HUES48 (cell line): Measurements from ENCODE around the gene FLNB.

Experiments used
- H3K27ac ChIP-seq: one replicate; pipeline ENCODE4 v1.7.0; 2013; ENCODE audit warnings: low read depth, low read length, inconsistent platforms
- H3K27me3 ChIP-seq: 2 replicates; pipeline ENCODE4 v1.6.1; 2013; ENCODE audit warnings: mild to moderate bottlenecking, low read length; ENCODE audit not compliant: control insufficient read depth, insufficient read depth
- H3K36me3 ChIP-seq: 2 replicates; pipeline ENCODE4 v1.6.1; 2013; ENCODE audit warnings: low read length; ENCODE audit not compliant: control insufficient read depth, insufficient read depth
- H3K4me1 ChIP-seq: 2 replicates; pipeline ENCODE4 v1.6.1; 2013; ENCODE audit warnings: mild to moderate bottlenecking, low read length; ENCODE audit not compliant: control insufficient read depth, insufficient read depth
- H3K4me3 ChIP-seq: 2 replicates; pipeline ENCODE4 v1.5.1; 2013; ENCODE audit warnings: mild to moderate bottlenecking, low read depth, low read length
- H3K9ac ChIP-seq: 2 replicates; pipeline ENCODE4 v1.6.1; 2013; ENCODE audit warnings: mild to moderate bottlenecking, low read depth, low read length, moderate library complexity
- H3K9me3 ChIP-seq: 2 replicates; pipeline ENCODE4 v1.6.1; 2013; ENCODE audit warnings: low read length; ENCODE audit not compliant: control insufficient read depth, insufficient read depth

The FLNB gene

GRCh38 chr3:58011580-58011979 is 3.4 kb downstream of the FLNB start:
- Histone ChIP-seq H3K27me3 (no peaks in the 10 kb centered on the region), H3K9ac (no peak overlapping the region), H3K27ac (no peak overlapping the region), H3K4me3 (no peak overlapping the region), H3K4me1 (peaks cover 34% of the 10 kb centered on the region), H3K36me3 (no peaks in the 10 kb centered on the region), H3K9me3 (no peaks in the 10 kb centered on the region)

- Histone ChIP-seq H3K27me3 (no peaks in the 10 kb centered on the region), H3K9ac (no peak overlapping the region), H3K9me3 (no peaks in the 10 kb centered on the region), H3K36me3 (no peaks in the 10 kb centered on the region), H3K27ac (no peak overlapping the region), H3K4me1 (peaks cover 38% of the 10 kb centered on the region), H3K4me3 (no peak overlapping the region)
Measured at GRCh38 chr3:58012302-58012701, 4.1 kb downstream of the FLNB start.

GRCh38 chr3:58013099-58013498 is 4.9 kb downstream of the FLNB start:
- Histone ChIP-seq H3K9me3 (no peaks in the 10 kb centered on the region), H3K9ac (no peak overlapping the region), H3K4me3 (no peak overlapping the region), H3K36me3 (no peaks in the 10 kb centered on the region), H3K27ac (no peak overlapping the region), H3K27me3 (no peaks in the 10 kb centered on the region), H3K4me1 (peaks cover 46% of the 10 kb centered on the region)

GRCh38 chr3:58013973-58014649 is 5.9 kb downstream of the FLNB start:
- Histone ChIP-seq H3K9ac (no peak overlapping the region), H3K4me1 (peaks cover 47% of the 10 kb centered on the region), H3K27me3 (no peaks in the 10 kb centered on the region), H3K36me3 (no peaks in the 10 kb centered on the region), H3K4me3 (no peak overlapping the region), H3K27ac (no peak overlapping the region), H3K9me3 (no peaks in the 10 kb centered on the region)

GRCh38 chr3:58015520-58015915 is 7.3 kb downstream of the FLNB start:
- Histone ChIP-seq H3K4me1 (peaks cover 56% of the 10 kb centered on the region), H3K4me3 (no peak overlapping the region), H3K36me3 (no peaks in the 10 kb centered on the region), H3K9ac (no peak overlapping the region), H3K9me3 (no peaks in the 10 kb centered on the region), H3K27ac (no peak overlapping the region), H3K27me3 (no peaks in the 10 kb centered on the region)

GRCh38 chr3:58016710-58017109 is 8.5 kb downstream of the FLNB start:
- no peaks in the 10 kb centered on the region for H3K27me3 ChIP-seq
- H3K4me3 ChIP-seq = no peak overlapping the region
- no peak overlapping the region for H3K9ac ChIP-seq
- peaks cover 59% of the 10 kb centered on the region for H3K4me1 ChIP-seq
- H3K36me3 ChIP-seq = no peaks in the 10 kb centered on the region
- no peaks in the 10 kb centered on the region for H3K9me3 ChIP-seq
- H3K27ac ChIP-seq = no peak overlapping the region

- H3K4me1 ChIP-seq = peaks cover 55% of the 10 kb centered on the region
- no peak overlapping the region for H3K9ac ChIP-seq
- no peaks in the 10 kb centered on the region for H3K27me3 ChIP-seq
- H3K36me3 ChIP-seq = no peaks in the 10 kb centered on the region
- peak overlapping the region; percentile 21 for H3K27ac ChIP-seq
- no peaks in the 10 kb centered on the region for H3K9me3 ChIP-seq
- H3K4me3 ChIP-seq = no peak overlapping the region
Measured at GRCh38 chr3:58018892-58019742, 10.9 kb downstream of the FLNB start.

GRCh38 chr3:58020783-58021071 is 12.5 kb downstream of the FLNB start:
- H3K4me3 ChIP-seq = no peak overlapping the region
- no peaks in the 10 kb centered on the region for H3K9me3 ChIP-seq
- peak overlapping the region; percentile 54 for H3K9ac ChIP-seq
- no peaks in the 10 kb centered on the region for H3K36me3 ChIP-seq
- H3K27me3 ChIP-seq = no peaks in the 10 kb centered on the region
- H3K4me1 ChIP-seq = peaks cover 57% of the 10 kb centered on the region
- peak overlapping the region; percentile 86 for H3K27ac ChIP-seq

GRCh38 chr3:58021072-58021959 is 13.1 kb downstream of the FLNB start:
- Histone ChIP-seq H3K36me3 (no peaks in the 10 kb centered on the region), H3K4me3 (no peak overlapping the region), H3K9ac (peak overlapping the region; percentile 54), H3K27ac (peak overlapping the region; percentile 86), H3K4me1 (peaks cover 62% of the 10 kb centered on the region), H3K9me3 (no peaks in the 10 kb centered on the region), H3K27me3 (no peaks in the 10 kb centered on the region)

- Histone ChIP-seq H3K9me3 (no peaks in the 10 kb centered on the region), H3K27ac (peak overlapping the region; percentile 54), H3K9ac (peak overlapping the region; percentile 8; the same call in 1 of the 2 replicates), H3K4me3 (no peak overlapping the region), H3K4me1 (peaks cover 63% of the 10 kb centered on the region), H3K36me3 (no peaks in the 10 kb centered on the region), H3K27me3 (no peaks in the 10 kb centered on the region)
Measured at GRCh38 chr3:58021962-58022361, 13.7 kb downstream of the FLNB start.

- Histone ChIP-seq H3K9me3 (no peaks in the 10 kb centered on the region), H3K27me3 (no peaks in the 10 kb centered on the region), H3K4me3 (no peak overlapping the region), H3K36me3 (no peaks in the 10 kb centered on the region), H3K4me1 (peaks cover 65% of the 10 kb centered on the region), H3K9ac (no peak overlapping the region), H3K27ac (no peak overlapping the region)
Measured at GRCh38 chr3:58022490-58022889, 14.3 kb downstream of the FLNB start.
